Hepatocyte (in vitro differentiated cells): Measurements from ENCODE around the gene PSMB2. TPM values are rescaled to one million over a fixed set of nuclear protein-coding genes. Genes with fewer than 3 reads are reported as not detected.
A peak's percentile ranks its signal among the peaks of the same experiment; 100 is the strongest.

Experiments
- DNase-seq: peaks from one replicate; pipeline ENCODE4 v3.0.0-alpha.2; 2016; ENCODE audit warnings: low spot score
- H2AFZ ChIP-seq: fragments of 200-600 bp; sonication (generic); 2 replicates; pipeline ENCODE4 v1.6.0; 2016; ENCODE audit warnings: antibody characterized with exemption, mild to moderate bottlenecking
- H3K27ac ChIP-seq: fragments of 200-600 bp; sonication (generic); 2 replicates; pipeline ENCODE4 v1.5.1; 2016; ENCODE audit warnings: mild to moderate bottlenecking
- H3K27me3 ChIP-seq: fragments of 200-600 bp; sonication (generic); 2 replicates; pipeline ENCODE4 v1.6.1; 2016
- H3K36me3 ChIP-seq: fragments of 200-600 bp; sonication (generic); replicated peaks from 2 replicates; pipeline ENCODE4 v1.5.1; 2016; ENCODE audit warnings: low read depth; ENCODE audit not compliant: insufficient read depth
- H3K4me1 ChIP-seq: fragments of 200-600 bp; sonication (generic); 2 replicates; pipeline ENCODE4 v1.5.1; 2016; ENCODE audit warnings: mild to moderate bottlenecking, moderate library complexity; ENCODE audit not compliant: insufficient read depth
- H3K4me2 ChIP-seq: fragments of 200-600 bp; sonication (generic); 2 replicates; pipeline ENCODE4 v1.6.0; 2016
- H3K4me3 ChIP-seq: fragments of 200-600 bp; sonication (generic); 2 replicates; pipeline ENCODE4 v1.5.1; 2016; ENCODE audit warnings: mild to moderate bottlenecking
- H3K79me2 ChIP-seq: fragments of 200-600 bp; sonication (generic); 2 replicates; pipeline ENCODE4 v1.6.0; 2017; ENCODE audit warnings: mild to moderate bottlenecking
- H3K9me2 ChIP-seq: fragments of 200-600 bp; sonication (generic); replicated peaks from 2 replicates; pipeline ENCODE4 v1.6.0; 2017; ENCODE audit warnings: mild to moderate bottlenecking; ENCODE audit not compliant: insufficient read depth
- H3K9me3 ChIP-seq: fragments of 200-600 bp; sonication (generic); 2 replicates; pipeline ENCODE4 v1.5.1; 2016; ENCODE audit warnings: low read depth, mild to moderate bottlenecking
- H4K20me1 ChIP-seq: fragments of 200-600 bp; sonication (generic); 2 replicates; pipeline ENCODE4 v1.6.0; 2016; ENCODE audit warnings: mild to moderate bottlenecking; ENCODE audit not compliant: insufficient read depth, poor library complexity, severe bottlenecking
- EZH2 ChIP-seq: fragments of 200-600 bp; sonication (generic); IDR thresholded peaks from 2 replicates; pipeline ENCODE4 v1.6.1; 2016; ENCODE audit warnings: antibody characterized with exemption, mild to moderate bottlenecking, borderline replicate concordance
- EZH2phosphoT487 ChIP-seq: fragments of 200-600 bp; sonication (generic); IDR thresholded peaks from one replicate; pipeline ENCODE4 v1.6.1; 2018; ENCODE audit warnings: antibody characterized with exemption, mild to moderate bottlenecking, low read depth, moderate library complexity; ENCODE audit not compliant: unreplicated experiment, severe bottlenecking
- WGBS: methylation state at CpG from one replicate; pipeline ENCODE4 v1.1.6; 2016; ENCODE audit warnings: low lambda C conversion rate; ENCODE audit errors: missing lambda C conversion rate; 5-methylcytosine and 5-hydroxymethylcytosine counted together
- polyA plus RNA-seq: library from polyadenylated mRNA; unstranded; fragments of >200 nt; fragmentation: Nextera tagmentation; extraction: Ambion mirVana; gene quantifications from 2 replicates; pipeline ENCODE4 v1.2.1, GENCODE V29; 2016
- total RNA-seq: library from RNA; depleted of rRNA; stranded (reverse); fragments of >200 nt; gene quantifications from 2 replicates; pipeline ENCODE4 v1.2.3, GENCODE V29; 2014
- TF ChIP-seq, protein P1 (sequence below): fragments of 200-600 bp; sonication (generic); IDR thresholded peaks from 2 replicates; pipeline ENCODE4 v1.5.1; 2016; ENCODE audit warnings: antibody characterized with exemption, mild to moderate bottlenecking; ENCODE audit not compliant: poor library complexity

Gene PSMB2
- total and polyA plus RNA-seq, 2 experiments from 2014 or later, result 42.6 to 98.8 TPM

DNA sequence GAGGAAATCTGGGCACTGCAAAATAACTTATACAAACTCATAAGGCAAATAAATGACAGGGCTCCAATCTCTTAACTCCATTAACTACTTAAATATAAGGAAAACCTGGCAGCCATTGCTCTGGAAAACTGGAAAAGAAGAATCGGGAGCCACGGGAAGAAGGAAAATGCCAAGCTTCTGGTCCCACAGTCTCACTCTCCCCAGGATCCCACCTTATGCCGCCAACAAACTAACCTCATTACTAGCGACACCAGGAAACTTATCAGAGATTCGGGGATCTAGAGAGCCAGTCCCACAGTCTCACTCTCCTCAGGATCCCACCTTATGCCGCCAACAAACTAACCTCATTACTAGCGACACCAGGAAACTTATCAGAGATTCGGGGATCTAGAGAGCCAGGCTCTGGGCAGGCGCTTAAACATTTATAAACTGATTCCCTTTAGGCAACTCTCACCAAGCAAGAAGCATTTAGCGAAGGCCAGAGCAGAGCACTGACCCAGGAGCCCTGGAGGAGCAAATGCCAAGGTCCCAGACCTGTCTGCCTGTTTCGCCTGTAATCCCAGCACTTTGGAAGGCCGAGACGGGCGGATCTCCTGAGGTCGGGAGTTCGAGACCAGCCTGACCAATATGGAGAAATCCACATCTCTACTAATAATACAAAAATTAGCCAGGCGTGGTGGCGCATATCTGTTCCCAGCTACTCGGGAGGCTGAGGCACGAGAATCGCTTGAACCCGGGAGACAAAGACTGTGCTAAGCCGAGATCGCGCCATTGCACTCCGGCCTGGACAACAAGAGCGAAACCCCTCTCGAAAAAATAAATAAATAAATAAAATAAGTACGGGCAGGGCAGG is 720 bp downstream of the PSMB2 start:
- 25% methylated on average over 29 of the region's 29 CpGs for WGBS
- H3K79me2 ChIP-seq, result peaks cover 57% of the 10 kb centered on the region
- peak overlapping the region; percentile 63 for H2AFZ ChIP-seq

DNA sequence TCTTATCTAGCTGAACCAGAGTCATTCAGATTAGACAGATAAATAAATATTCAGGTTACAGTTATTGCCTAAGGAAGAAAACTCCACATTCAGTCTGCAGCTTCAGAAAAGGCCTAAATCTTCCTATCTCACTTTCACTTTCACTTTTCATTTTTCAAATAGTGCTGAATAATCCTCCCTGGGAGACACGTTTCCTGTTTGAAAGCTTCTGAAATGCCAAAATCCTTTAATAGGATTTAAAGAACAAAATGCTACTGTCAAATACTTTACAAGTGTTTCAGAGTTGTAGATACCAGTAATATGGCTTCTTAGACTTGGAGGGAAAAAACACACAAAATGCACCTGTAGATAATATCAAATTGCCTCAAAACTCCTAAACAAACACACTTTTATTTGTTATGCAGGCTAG is 3.9 kb downstream of the PSMB2 start:
- no peaks in the 10 kb centered on the region for H3K9me2 ChIP-seq
- H3K4me2 ChIP-seq, result peak overlapping the region; percentile 73
- H3K4me3 ChIP-seq, result peak overlapping the region; percentile 12
- H4K20me1 ChIP-seq, result peaks cover 8% of the 10 kb centered on the region
- H3K27me3 ChIP-seq, result no peaks in the 10 kb centered on the region
- WGBS, result 7% methylated on average over 1 of the region's 1 CpG
- H3K27ac ChIP-seq, result peak overlapping the region; percentile 64
- no peak overlapping the region for H2AFZ ChIP-seq
- DNase-seq, result peak; percentile 9
- peaks cover 25% of the 10 kb centered on the region for H3K4me1 ChIP-seq
- no peaks in the 10 kb centered on the region for H3K9me3 ChIP-seq
- peaks cover 68% of the 10 kb centered on the region for H3K79me2 ChIP-seq
- no peaks in the 10 kb centered on the region for H3K36me3 ChIP-seq
- TF ChIP-seq, protein P1, sequence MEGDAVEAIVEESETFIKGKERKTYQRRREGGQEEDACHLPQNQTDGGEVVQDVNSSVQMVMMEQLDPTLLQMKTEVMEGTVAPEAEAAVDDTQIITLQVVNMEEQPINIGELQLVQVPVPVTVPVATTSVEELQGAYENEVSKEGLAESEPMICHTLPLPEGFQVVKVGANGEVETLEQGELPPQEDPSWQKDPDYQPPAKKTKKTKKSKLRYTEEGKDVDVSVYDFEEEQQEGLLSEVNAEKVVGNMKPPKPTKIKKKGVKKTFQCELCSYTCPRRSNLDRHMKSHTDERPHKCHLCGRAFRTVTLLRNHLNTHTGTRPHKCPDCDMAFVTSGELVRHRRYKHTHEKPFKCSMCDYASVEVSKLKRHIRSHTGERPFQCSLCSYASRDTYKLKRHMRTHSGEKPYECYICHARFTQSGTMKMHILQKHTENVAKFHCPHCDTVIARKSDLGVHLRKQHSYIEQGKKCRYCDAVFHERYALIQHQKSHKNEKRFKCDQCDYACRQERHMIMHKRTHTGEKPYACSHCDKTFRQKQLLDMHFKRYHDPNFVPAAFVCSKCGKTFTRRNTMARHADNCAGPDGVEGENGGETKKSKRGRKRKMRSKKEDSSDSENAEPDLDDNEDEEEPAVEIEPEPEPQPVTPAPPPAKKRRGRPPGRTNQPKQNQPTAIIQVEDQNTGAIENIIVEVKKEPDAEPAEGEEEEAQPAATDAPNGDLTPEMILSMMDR, result no peak
- TF ChIP-seq EZH2phosphoT487, result no peak
- TF ChIP-seq EZH2, result no peak

More for the DNA sequence above, 720 bp downstream of the PSMB2 start:
- H3K9me2 ChIP-seq, result no peaks in the 10 kb centered on the region
- H3K4me1 ChIP-seq, result peaks cover 25% of the 10 kb centered on the region
- H3K27me3 ChIP-seq, result peaks cover 17% of the 10 kb centered on the region
- peak overlapping the region; percentile 82 for H3K4me3 ChIP-seq
- peak overlapping the region; percentile 96 for H3K27ac ChIP-seq
- TF ChIP-seq EZH2phosphoT487, result no peak
- TF ChIP-seq, protein P1, result no peak
- TF ChIP-seq EZH2, result no peak
- peak overlapping the region; percentile 93 for H3K4me2 ChIP-seq
- DNase-seq, result no peak
- H3K36me3 ChIP-seq, result no peaks in the 10 kb centered on the region
- H3K9me3 ChIP-seq, result no peaks in the 10 kb centered on the region
- H4K20me1 ChIP-seq, result peaks cover 5% of the 10 kb centered on the region

DNA sequence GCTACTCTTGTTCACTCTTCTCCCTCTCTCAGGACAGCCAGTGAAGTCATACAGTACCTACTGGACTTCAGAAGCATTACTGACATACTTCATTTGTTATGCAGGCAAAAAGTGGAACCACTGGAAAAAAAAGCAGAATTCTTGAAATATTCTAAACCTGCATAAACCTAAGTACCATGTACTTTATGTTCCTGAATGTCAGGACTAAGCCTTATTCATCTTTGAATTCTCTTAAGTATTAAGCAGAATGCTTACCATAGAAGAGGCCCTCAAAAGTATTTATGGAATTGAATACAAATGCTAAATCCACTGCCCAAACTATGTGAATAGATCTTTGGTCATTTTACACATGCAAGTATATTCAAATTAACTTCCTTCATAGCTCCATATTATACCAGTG is 7.8 kb downstream of the PSMB2 start:
- peaks cover 13% of the 10 kb centered on the region for H3K4me1 ChIP-seq
- peaks cover 41% of the 10 kb centered on the region for H3K79me2 ChIP-seq
- H4K20me1 ChIP-seq, result peaks cover 8% of the 10 kb centered on the region
- no peak overlapping the region for H3K4me3 ChIP-seq
- no peak overlapping the region for H3K4me2 ChIP-seq
- no peaks in the 10 kb centered on the region for H3K9me3 ChIP-seq
- H3K9me2 ChIP-seq, result no peaks in the 10 kb centered on the region
- H3K36me3 ChIP-seq, result no peaks in the 10 kb centered on the region
- no peak for DNase-seq
- no peak overlapping the region for H3K27ac ChIP-seq
- TF ChIP-seq EZH2phosphoT487, result no peak
- no peak for TF ChIP-seq EZH2
- TF ChIP-seq, protein P1, result no peak
- H2AFZ ChIP-seq, result no peak overlapping the region
- H3K27me3 ChIP-seq, result no peaks in the 10 kb centered on the region
